ENCODE results near the gene THRSP.

The THRSP gene

DNA sequence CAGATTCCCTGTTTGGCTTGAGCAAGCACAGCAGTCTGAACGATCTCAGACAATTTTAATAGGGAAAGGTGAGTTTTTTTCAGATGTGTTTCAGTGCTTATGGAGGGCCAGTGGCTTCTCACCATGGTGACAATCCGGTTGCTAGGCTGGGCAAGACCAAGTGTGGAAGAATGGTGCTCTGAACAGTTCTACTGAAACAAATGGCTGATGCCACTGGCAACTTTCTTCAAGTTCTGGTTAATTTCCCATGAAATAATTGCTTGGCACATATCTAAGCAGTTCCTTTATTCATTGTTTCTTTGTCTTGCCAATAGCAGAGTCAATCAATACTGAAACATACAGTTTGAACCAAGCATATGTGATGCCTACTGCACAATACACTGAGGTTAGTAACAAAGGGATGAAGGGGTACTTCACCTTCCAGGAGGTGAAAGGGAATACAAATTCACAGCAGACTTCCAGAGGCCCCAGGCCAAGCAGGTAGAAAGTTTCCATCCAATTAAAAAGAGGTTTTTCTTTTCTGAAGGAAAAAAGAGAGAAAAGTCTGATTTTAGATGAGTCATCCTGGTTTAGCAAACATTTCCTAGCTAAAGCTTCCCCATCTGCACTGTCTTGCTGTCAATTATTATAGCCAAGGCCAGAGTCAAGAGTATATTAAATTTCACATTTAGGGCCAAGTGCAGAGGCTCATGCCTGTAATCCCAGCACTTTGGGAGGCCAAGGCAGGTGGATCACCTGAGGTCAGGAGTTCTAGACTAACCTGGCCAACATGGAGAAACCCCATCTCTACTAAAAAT lies 37.2 kb downstream of the THRSP start:
- no peak for DNase-seq

DNA sequence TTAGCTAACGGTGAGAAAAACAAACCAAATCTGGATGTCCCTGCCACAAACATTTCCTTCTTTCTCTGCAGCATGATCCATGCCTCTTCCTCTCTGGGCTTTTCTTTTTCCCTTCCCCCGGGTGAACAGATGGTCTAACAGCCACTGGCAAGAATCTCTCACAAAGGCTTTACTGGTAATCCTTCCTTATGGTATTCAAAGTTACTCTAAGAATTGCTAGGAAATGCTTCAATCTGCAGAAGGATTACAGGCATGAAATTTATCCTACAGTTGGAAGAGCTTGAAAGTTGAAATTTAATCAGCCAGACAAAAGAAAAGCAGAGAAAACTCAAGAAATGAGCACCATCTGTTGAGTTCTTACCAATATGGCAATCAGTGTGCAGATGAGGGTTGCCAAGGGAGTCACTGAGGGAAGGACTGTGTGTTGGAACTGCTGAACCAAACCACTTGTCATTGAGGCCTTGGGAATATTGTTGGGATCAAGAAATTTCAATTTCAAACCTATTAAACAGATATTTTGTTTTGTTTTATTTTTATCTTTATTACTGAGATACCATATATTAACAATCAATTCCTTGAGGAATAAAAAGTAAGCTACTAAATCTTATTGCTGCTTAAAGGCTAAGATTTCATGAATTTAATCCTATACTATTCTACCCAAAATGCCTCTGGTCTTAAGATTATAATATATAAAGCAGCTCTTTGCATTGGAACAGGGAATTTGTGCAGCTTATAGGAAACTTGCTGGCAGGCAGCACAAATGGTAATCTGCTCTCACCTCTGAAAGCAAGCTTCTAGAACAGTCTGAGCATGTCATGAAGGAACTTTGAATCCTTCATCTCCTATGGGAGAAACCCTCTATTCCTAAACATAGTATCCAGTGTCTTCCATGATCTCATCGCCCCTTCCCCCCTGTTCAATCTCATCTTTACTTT lies 45.7 kb downstream of the THRSP start:
- no peak for DNase-seq

DNA sequence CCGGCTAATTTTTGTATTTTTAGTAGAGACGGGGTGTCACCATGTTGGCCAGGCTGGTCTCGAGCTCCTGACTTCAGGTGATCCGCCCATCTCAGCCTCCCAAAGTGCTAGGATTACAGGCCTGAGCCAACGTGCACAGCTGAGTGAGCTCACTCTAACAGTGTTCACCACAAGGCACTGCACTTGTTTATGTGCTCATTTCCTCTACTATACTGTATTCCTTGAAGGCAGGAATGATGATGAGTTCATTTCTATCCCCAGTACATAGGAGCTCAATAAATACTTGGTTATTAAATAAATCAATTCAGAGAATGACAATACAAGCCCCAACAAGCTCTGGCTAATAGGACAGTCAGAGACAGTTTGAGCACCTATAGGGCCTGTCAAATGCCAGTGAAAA lies 46.7 kb downstream of the THRSP start:
- DNase-seq, result no peak

DNA sequence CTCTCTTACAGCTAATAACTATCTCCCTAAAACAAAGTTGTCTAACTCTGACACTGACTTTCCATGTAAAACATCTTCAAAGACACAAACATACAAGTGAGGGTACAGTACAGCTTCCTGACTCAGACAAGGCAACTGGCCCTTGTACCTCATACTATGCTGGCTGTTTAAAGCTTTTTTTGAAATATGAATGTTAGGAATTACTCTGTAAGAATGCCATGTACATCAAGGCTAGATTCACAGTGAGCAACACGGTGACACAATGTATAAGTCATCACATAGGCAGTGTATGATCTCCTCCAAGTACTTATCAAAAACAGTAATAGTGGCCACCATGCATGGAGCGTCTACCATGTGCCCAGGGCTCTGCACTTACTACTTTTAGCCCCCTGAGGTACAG lies 47.2 kb downstream of the THRSP start:
- DNase-seq, result no peak

DNA sequence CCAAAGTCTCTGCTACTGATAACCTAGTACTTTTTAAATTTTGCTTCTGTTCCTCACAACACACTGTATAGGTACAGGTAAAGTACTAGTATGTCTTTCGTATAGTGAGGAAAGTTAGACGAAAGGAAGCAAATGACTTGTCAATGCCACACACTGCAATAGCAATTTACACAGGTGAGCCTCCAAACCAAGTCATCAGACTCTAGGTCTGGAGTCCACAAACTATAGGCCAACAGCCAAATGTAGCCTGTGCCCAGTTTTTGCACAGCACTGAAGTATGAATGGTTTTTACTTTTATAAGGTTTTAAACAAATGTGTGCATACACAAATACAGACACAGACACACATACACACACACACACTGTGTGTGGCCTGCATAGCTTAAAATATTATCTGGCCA lies 47.6 kb downstream of the THRSP start:
- no peak for DNase-seq

DNA sequence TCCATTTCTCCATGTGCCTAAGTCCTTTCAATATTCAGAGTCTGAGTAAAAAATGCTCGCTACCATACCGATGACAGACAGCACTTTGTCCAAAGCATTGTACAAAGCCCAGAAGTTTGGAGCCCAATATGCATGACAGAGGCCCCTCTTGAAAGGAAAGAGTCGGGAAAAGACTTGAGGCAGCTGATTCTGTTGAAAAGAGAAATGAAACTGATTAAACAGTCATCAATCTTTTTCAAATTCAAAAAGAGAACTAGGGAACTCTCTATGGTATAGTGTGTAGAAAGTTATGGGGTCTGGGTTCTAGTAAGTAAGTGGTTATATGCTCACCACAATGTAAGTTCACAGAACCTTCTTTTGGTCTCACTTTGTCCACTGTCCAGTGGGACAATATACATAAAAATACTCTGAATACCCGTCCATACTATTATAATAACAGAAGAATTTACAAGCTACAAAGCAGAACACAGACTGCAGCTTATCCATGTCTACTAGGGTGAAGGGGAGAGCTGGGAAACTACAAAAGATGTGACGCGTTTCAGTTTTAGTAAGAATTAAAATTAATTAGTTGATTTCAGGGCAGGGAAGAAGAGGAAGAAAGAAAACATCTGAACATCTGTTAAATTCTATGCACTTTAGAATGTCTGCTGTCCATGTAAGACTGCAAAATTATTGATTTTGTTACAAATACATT lies 49.1 kb downstream of the THRSP start:
- no peak for DNase-seq

All from activated effector memory CD4-positive, alpha-beta T cell treated with Interleukin-2 at 50 U/mL for 16 hours (primary cell).